ENCODE results near the gene MTG1.
"Not testable (repeated sequence)": the region's sequence is repeated elsewhere in the genome, so short reads cannot be mapped to it uniquely, and the experiment has no call there.

The MTG1 gene

DNA sequence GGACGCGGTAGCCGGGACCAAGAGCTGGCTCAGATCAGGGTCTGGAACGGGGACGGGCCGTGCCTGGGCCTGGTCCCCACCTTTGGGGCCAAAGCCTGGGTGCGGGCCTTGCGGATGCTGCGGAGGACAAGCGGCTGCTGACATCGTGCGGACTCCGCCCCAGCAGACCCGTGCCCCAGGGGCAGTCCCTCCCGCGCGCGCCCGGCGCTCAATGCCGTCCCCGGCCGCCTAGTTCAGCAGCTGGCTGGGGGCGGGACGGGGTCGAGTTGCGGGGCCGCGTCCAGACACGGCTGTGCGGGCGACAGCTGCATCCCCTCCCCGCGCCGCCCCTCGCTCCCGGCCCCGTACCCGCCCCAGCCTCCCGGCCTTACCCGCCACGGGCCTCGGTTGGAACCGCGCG lies 30.1 kb downstream of the MTG1 start:
- DNase-seq (ENCODE audit: low read depth, low spot score): not testable (repeated sequence)

DNA sequence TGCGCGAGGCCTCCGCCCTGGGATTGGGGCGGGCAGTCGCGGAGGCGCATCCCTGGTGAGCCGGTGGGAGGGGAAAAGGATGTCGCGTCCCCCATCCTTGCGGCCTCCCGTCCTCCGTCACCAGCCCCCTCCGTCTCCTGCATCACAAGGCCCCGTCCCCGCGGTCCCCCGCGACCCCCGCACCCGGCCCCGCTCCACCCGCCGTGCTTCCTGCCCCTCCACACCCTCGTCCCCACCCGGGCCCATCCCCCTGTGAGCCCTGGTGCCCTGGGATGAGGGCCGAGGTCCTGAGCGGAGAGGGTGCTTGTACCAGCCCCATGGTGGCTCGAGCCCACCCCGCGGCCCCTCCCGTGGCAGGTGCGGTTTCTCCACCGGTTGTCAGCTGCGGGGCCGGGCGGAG lies 30.6 kb downstream of the MTG1 start, which contains the start of gene SPRN:
Gene SPRN, minus strand, starts transcription at position 25 of the 400 bp plus-strand sequence. CDS start 944 bp downstream, outside the sequence.
- not testable (repeated sequence) for DNase-seq (ENCODE audit: low read depth, low spot score)

DNA sequence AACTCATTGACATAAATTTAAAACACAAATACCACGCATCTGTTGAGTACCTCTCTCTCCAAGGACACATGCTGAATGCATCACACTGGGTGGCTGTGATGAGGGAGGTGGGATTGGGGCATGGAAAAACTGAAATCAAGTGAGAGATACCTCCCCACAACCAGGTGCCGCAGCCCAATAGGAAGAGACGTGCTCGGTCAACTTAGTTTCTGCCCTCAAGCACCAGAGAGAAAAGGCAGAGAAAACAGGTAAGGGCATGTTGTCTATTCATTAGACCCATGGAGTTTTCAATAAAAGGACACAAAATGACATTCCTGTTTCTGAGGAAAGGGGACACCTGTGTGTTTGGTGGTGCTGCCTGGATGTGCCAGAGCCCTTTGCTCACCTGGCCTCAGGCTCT lies 35.6 kb downstream of the MTG1 start:
- DNase-seq (ENCODE audit: low read depth, low spot score): not testable (repeated sequence)

DNA sequence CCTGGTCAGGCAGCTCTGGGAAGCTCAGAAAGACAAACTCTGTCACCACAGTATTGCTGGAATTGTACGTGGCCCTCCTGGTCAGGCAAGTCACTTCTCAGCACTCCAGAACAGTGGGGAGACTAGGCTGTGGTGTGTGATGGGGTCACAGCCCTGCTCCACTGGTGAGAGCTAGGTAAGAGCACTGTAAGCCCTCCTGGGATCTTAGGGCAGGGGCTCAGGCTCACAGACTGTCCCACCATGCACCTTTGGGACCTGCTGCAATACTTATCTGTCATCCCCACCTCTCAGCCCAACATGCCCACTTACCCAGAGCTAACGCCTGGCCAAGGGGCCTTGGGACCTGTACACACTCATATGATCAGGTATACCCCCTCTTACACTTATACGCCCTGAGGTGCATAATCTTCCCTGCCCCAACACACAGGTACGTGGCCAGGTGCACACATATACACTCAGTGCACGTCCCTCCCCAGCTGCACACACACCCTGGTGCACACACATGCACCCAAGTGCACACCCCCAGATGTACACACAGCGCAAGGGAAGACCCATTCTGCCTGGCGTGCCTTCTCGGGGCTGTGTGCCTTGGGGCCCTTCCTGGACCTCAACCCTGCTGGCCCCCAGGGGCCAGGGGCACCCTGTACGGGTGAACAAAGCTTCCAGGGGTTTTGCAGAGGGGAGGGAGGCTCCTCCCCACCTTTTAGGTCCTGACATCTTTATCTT lies 38.1 kb downstream of the MTG1 start:
- DNase-seq (ENCODE audit: low read depth, low spot score): not testable (repeated sequence)

DNA sequence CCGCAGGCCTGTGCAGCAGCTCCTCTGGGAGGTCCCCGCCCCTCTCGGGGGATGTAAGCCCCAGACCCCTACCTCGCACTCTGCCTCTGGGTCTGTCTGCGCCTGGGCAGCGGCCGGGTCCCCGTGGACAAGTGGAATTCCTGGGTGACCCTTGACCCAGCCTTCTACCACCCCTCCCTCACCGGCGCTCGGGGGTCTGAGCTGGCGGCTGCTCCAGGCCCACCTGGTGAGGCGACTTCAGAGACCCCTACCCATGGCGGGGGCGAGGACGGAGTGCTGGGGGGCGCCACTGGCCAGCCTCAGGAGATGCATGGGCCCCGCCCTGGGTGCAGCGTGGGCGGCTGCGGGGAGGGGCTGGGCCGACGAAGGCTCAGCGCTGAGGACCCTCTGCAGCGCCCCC lies 38.8 kb downstream of the MTG1 start:
- DNase-seq (ENCODE audit: low read depth, low spot score): not testable (repeated sequence)

DNA sequence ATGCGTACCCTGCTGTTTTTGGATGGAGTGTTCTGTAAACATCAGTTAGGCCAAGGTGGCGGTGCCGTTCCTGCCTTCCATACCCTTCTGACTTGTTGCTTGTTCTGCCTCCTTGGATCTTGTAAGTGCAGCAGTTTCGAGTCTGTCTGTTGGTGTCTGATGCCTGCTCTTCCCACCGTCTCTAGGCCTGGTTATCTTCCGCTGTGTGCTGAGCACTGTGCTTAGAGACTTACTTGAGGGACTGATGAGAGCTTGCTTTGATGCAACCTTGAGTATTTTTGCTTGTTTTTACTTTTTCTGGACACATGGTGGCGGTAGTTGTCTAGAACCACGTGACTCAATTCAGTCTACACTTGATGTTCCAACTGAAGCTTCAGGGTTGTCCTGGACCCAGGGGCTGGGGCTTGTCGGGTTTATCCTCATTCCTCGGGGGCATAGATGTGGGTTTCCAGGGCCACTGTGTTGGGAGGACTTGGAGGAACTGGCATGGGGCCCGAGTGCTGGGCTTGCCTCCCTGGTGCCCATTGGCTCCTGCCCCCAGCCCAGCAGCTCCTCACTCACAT lies 44.8 kb downstream of the MTG1 start:
- no peak for DNase-seq (ENCODE audit: low read depth, low spot score)

DNA sequence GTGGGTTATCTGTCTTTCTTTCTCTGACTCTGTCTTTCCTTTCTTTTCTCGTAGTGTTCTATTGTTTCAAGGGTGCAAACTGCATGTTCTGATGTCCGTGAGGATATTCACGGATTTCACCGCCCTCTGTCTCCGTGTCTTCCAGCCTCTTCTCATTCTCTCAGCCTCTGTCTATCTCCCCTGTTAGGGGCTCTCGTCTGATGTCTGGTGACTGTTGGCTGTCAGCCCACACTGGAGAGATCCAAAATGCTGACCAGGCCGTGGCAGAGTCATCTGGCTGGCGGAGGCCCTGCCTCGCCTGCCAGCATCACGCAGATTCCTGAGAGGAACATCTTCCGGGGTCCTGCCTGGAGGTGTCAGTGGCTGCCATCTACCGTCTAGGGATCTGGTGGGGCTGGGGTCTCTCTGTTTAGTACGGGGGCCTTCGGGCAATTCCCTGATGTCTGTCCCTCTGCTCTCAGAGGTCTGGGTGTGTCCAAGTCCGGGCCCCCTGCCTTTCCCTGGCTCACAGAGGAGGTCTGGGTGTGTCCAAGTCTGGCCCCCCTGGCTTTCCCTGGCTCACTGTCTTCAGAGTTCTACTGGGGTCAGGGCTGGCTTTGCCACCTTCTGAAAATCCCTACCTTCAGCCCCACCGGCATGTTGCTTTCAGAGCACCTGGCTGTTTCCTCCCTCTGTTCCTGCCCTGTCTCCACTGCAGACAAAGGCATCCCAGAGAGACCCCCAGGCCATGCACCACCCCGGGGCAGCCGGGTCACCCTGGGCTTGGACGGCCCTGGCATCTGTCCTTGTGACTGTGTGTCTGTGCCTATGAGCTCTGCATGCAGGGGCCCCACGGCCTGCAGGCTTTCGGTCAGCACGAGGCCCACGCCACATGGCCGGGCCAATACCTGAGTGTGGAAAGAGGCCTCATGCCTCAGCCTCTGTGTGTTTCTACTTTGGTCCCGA lies 45.8 kb downstream of the MTG1 start:
- no peak for DNase-seq (ENCODE audit: low read depth, low spot score)

DNA sequence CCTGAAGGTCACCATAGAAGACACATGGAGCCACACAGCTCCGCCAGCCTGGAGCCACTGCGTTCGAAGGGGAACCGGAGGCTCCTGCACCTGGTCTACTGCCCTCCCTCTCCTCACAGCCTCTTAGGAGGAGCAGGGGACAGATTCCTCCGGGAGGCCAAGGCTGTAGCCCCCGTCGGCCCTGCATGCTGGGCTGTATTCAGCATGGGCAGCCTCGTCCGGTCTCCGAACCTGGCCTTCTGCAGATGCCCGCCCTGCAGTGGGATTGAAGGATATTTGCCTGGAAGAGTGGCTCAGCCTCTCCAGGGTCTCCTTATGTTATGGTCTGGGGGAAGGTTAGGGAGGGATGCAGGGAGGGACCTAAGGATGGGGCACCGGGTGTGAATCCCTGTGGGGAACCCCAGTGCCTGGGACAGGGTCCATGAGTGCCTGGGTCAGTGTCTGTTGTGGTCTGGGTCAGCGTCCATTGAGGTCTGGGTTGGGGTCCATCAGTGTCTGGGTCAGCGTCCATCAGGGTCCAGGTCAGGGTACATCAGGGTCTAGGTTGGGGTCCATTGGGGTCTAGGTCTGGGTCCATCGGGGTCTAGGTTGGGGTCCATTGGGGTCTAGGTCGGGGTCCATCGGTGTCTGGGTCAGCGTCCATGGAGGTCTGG lies 46.8 kb downstream of the MTG1 start:
- no peak for DNase-seq (ENCODE audit: low read depth, low spot score)

DNA sequence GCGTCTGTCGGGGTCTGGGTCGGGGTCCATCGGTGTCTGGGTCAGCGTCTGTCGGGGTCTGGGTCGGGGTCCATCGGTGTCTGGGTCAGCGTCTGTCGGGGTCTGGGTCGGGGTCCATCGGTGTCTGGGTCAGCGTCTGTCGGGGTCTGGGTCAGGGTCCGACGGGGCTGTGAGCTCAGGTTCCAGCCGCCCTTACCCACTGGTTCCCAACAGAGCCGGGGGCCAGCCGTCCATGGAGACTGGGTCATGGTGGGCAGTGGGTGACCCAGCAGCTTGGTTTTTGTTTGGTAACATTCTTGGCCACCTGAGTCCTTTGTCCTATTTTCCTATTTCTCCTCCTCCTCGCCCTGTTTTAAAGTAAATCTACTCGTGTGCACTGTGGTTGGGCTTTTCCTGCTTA lies 47.4 kb downstream of the MTG1 start:
- not testable (repeated sequence) for DNase-seq (ENCODE audit: low read depth, low spot score)

DNA sequence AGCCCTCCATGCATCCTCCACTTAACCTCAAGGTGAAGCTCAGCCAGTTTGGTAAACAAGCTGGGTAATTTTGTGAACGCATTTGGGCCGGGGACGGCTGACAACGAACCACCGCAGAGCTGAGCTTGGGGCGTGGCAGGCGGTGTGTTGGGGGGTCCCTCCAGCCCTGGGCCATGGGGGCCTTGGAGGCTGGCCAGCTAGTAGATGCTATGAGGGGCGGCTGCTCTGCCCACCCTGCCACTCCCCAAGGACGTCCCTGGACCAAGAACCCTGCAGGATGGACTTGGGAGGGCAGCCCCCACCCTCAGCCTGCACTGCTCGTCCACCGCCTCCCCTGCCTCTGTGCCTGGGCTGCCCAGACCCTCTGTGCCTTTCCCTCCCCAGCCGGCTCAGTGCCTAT lies 47.8 kb downstream of the MTG1 start:
- no peak for DNase-seq (ENCODE audit: low read depth, low spot score)

DNA sequence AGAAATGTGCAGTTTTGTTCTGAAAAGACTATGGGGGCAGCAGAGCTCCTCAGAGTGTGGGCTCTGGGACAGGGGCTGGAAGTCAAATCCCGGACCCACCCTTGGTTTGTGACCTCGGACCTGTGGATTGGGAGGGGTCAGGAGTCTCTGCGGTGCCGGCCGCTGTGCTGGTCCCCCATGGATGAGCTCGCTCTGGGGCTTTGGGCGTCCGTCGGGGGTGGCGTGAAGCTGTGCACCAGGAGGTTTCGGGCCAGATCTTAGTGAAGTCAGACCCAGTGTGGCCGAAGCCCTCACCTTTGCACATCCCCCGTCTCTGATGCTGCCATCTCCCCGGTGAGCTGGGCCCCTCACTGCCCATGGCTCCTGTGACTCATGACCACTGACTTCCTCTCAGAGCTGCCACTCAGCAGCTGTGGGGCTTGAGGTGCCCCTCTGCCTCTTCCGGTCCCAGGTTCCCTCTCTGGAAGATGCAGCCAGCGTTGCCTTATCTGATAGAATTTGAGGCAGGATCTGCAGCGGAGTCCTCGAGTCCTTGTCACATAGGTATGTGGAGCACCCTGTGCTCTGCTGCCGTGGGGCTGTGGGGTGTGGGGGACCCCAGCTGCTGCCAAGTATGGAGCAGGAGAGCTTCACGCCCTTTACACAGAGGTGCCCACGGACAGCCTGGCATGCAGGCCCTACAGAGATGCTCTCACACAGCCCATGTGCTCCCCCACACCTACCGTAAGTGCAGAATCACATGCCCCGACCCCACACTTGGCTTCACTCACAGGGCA lies 48.4 kb downstream of the MTG1 start:
- no peak for DNase-seq (ENCODE audit: low read depth, low spot score)

DNA sequence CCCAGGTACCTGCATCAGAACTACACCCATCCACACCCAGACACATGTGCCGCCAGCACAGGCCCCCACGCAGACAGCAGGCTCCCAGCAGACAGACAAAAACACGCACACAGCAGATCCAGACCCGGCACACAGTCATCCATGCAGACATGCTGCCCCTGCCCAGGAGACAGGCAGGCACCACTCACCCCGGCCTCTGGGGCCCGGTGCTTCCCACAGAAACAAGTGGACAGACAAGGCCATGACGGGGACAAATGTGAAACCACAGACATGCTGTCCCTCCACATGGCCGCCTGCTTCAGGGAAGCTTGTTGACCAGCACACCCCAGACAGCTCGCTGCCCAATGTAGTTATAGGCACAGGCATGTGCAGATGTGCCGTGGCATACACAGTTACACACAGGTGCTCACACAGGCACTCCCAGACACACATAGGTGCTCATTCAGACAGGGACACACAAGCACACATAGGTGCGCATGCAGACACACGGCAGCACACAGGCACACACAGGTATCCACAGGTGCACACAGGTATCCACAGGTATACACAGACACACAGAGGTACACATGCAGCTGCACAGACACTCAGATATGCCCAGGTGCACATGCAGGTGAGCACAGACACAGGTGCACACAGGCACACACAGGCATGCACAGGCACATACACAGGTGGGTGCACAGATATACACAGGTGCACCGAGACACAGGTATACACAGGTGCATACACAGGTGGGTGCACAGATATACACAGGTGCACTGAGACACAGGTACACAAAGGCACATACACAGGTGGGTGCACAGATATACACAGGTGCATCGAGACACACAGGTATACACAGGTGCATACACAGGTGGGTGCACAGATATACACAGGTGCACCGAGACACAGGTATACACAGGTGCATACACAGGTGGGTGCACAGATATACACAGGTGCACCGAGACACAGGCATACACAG lies 49.3 kb downstream of the MTG1 start:
- DNase-seq (ENCODE audit: low read depth, low spot score): no peak

DNA sequence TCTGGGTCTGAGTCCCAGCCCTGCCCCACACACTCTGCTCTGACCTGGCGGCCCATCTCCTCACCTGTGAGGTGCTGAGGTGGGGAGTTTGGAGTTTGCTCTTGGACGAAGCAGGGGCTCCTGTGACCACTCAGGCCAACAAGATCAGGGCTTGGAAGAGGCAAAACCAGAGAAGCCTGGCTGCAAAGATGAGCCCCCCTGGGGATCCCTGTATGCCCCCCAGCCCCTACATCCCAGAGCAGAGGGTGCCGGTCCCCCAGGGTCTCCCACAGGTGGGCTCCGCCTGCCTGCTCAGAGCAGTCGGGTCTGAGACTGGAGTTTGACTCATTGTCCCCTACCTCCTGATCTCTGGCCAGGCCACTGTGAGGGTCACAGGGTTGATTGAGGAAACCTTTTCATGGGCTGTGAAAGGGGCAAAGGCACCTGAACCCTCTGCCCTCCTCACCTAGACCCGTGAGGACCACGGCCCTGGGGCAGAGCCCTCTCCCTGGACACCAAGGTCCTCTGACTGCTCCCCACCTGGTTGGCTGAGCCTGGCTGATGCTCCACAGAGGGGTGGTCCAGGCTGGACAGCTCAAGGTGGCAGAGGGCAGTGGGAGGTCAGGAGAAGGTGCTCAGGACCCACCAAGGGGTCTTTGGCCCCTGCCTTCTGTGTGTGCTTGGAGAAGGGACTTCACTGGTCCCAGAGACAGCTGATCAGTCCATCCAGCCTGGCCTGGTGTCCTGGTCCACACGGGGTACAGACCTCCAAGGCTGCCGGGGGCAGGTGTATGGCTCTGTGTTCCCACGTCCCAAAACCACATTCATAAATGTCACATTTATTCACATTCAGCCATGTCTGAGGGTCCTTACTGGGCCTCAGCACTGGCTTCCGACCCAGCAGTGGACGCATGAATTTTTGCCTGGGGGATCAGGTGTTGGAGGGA lies 50.6 kb downstream of the MTG1 start:
- DNase-seq (ENCODE audit: low read depth, low spot score): no peak

DNA sequence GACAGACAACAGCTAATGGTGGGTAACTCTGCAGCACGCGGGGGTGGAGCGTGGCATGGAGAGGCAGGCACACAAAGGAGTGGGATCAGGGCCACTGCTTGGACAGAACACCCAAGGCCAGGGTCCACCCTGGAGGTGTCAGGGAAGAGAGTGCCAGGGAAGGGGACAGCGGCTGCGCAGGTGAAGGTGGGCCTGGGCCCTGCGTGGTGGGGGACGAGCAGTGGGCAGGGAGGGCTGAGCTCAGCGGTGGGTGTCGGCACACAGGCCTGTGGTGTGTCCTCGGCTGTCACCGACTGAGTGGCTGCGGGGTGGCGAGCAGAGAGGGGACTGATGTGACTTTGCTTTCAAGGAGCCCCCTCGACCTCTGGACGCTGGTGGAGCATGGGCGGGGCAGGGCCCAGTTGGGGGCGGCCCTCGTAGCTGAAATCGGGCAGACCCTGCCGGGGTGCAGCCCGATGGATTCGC lies 51.3 kb downstream of the MTG1 start:
- DNase-seq (ENCODE audit: low read depth, low spot score): no peak

DNA sequence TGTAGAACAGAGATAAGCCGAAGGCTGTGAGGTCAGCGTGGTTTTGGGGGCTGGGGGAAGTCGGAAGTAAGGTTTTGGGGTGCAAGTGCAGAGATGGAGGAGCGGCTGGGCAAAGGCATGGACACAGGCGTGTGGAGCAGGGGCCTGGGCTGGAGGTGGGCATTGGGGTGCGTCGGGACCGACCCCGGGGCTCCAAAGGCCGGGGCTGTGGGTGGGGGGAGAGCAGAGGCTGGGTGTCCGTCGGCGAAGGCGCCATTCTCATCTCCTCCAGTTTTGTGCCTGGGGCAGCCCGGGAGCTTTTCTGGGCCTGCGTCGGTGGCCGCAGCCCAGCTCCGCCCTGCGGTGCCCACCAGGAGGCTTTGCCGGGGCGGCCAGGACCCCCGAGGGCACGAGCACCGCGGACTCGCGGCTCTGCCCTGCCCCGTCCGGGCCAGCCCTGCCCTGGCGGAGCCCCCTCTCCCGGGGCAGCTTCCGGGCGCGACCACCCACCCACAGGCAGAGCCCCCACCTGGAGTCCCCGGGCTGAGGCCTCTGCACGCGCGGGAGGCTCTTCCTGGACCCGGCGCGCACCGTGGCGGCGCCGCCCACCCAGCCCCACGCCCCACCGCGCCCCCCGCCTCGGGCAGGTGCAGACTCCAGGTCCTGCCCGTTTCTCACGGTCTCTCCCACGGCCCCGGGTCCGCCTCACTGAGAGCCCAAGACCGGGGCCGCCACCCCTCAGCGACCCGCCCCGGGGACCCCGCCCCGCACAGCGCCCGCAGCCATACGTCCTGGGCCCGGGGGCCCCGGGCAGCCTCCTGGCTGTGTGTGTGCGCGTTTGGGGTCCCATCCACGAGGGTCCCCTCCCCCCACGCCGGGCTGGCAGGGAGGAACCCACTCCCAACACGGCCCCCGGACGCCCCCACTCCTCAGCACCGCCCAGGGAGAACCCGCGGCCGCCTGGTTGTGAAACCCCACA lies 52.1 kb downstream of the MTG1 start:
- DNase-seq (ENCODE audit: low read depth, low spot score): no peak

DNA sequence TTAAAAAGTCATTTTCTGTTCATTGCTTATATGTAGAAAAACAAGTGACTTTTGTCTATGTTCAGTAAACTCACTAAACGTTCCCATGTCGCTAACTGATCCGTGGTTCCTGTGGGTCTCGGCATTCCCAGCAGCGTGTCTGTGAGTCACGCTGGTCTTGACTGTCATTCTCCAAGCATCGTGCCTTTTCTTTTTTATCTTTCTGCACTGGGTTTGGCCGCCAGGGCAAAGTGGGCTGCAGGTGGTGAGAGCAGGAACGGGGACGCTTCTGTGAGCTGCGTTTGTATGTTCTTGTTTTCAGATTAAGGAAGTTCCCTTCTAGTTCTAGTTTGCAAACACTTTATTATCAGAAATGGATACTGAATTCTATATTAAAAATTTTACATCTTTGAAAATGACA lies 53.0 kb downstream of the MTG1 start:
- no peak for DNase-seq (ENCODE audit: low read depth, low spot score)

DNA sequence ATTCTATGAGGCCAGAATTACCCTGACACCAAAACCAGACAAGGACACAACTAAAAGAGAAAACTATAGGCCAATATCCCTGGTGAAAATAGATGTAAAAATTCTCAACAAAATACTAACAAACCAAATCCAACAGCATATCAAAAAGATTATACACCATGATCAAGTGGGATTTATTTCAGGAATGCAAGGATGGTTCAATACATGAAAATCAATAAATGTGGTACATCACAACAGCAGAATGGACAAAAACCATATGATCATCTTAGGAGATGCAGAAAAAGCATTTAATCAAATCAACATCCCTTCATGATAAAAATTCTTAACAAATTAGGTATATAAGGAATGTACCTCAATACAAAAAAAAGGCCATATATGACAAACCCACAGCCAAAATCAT lies 54.2 kb downstream of the MTG1 start:
- no peak for DNase-seq (ENCODE audit: low read depth, low spot score)

DNA sequence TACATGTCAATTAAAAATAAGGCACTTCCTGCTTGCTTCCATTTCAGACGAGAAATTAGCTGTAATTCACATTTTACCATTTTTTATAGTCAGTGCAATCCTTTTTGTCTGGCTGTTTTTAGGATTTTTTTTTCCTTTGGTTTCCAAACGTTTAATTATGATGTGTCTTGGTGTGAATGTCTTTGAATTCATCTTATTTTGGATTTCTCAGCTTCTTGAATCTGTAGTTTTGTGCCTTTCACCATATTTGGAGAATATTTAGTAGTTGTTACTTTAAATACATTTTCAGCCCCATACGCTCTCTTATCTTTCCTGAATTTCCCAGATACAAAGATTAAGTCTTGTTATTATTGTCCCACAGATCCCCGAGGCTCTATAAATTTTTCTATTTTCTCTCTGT lies 57.4 kb downstream of the MTG1 start:
- DNase-seq (ENCODE audit: low read depth, low spot score): no peak
